Lower leg skin (tissue), 4 donors: ENCODE measurements around the gene TMC7. TPM values are rescaled to one million over a fixed set of nuclear protein-coding genes. Genes with fewer than 3 reads are reported as not detected.

ENCODE experiments used
- DNase-seq, 2 donors: peaks; one replicate each; pipeline ENCODE4 v3.0.0-alpha.2; 2019; ENCODE audit warnings: low spot score in 2 of 2
- H3K4me3 ChIP-seq: fragments of 200-600 bp; sonication (generic); 2 replicates; pipeline ENCODE4 v1.5.1; 2017; ENCODE audit warnings: mild to moderate bottlenecking, low read depth; ENCODE audit not compliant: poor library complexity, severe bottlenecking
- CTCF ChIP-seq, 3 donors: fragments of 450-650 bp; IDR thresholded peaks; one replicate each; pipeline ENCODE4 v1.5.1; 2016; ENCODE audit warnings: antibody characterized with exemption in 3 of 3, mild to moderate bottlenecking in 3 of 3, moderate library complexity in 2 of 3
- POLR2A ChIP-seq, 2 donors: fragments of 450-650 bp; IDR thresholded peaks; one replicate each; pipeline ENCODE4 v1.6.1; 2016 to 2017; ENCODE audit warnings: antibody characterized with exemption in 2 of 2, mild to moderate bottlenecking in 1 of 2, moderate library complexity in 1 of 2
- WGBS, 2 donors: methylation state at CpG; one replicate each; pipeline ENCODE4 v1.1.5; 2018; 5-methylcytosine and 5-hydroxymethylcytosine counted together
- intact Hi-C: fragments of 100-400 bp; cut with DNase I; formaldehyde crosslinking; loops from one replicate; pipeline ENCODE4 v1.15.0; 2023; ENCODE audit warnings: low total_unique reads
- total RNA-seq, 4 donors: library from RNA; depleted of rRNA; stranded (reverse); fragments of >200 nt; gene quantifications; one replicate each; pipeline ENCODE4 v1.1.0, GENCODE V29; 2016

Gene TMC7
- total RNA-seq, 4 donors from 2014 or later: 0.38 to 1.6 (median 0.73) TPM

- no peak overlapping the region for H3K4me3 ChIP-seq
- peak in 1 of 2 donors; percentile 76 for DNase-seq
- intact Hi-C loops: no loop called here
- TF ChIP-seq POLR2A (IDR thresholded peaks at IDR 0.05) (no peak), CTCF (IDR thresholded peaks at IDR 0.05) (no peak)
- 65 to 74% methylated on average over 11 of the region's 11 CpGs for WGBS, 2 donors
Measured at GRCh38 chr16:19105891-19106624, 122.3 kb downstream of the TMC7 start.

- WGBS, 2 donors: 94 to 96% methylated on average over 2 of the region's 2 CpGs
Measured at GRCh38 chr16:19106625-19107020, 122.9 kb downstream of the TMC7 start.

GRCh38 chr16:19108409-19109287 lies 124.9 kb downstream of the TMC7 start:
- WGBS, 2 donors: 89 to 92% methylated on average over 9 of the region's 9 CpGs
- intact Hi-C loops: no loop called here
- no peak overlapping the region for H3K4me3 ChIP-seq
- DNase-seq: no peak
- TF ChIP-seq CTCF (IDR thresholded peaks at IDR 0.05) (no peak), POLR2A (IDR thresholded peaks at IDR 0.05) (no peak)

More at GRCh38 chr16:19106625-19107020, 122.9 kb downstream of the TMC7 start:
- no peak for DNase-seq
- intact Hi-C loops: no loop called here
- no peak overlapping the region for H3K4me3 ChIP-seq
- TF ChIP-seq POLR2A (IDR thresholded peaks at IDR 0.05) (no peak), CTCF (IDR thresholded peaks at IDR 0.05) (no peak)

GRCh38 chr16:19109288-19109664 lies 125.5 kb downstream of the TMC7 start:
- WGBS, 2 donors: 89 to 90% methylated on average over 4 of the region's 4 CpGs
- no peak for TF ChIP-seq CTCF (IDR thresholded peaks at IDR 0.05)
- no peak for TF ChIP-seq POLR2A (IDR thresholded peaks at IDR 0.05)
- intact Hi-C loops: no loop called here
- no peak overlapping the region for H3K4me3 ChIP-seq
- DNase-seq: no peak

- TF ChIP-seq POLR2A (IDR thresholded peaks at IDR 0.05) (no peak), CTCF (IDR thresholded peaks at IDR 0.05) (no peak)
- no peak for DNase-seq
- H3K4me3 ChIP-seq: no peak overlapping the region
- 68 to 75% methylated on average over 4 of the region's 4 CpGs for WGBS, 2 donors
- intact Hi-C loops: no loop called here
Measured at GRCh38 chr16:19110537-19111360, 127.0 kb downstream of the TMC7 start.
